CMK (cell line): ENCODE results near the gene OGT.
"Not testable (repeated sequence)": the region's sequence is repeated elsewhere in the genome, so short reads cannot be mapped to it uniquely, and the experiment has no call there.

Experiments
- DNase-seq: peaks from one replicate; pipeline ENCODE4 v3.0.0-alpha.2; 2010; ENCODE audit warnings: low read depth

Gene OGT

GRCh38 chrX:71532753-71533425, at the start of gene OGT:
TSS of gene OGT (plus strand) at chrX:71533104. CDS start at chrX:71533300, 196 bp downstream.
- DNase-seq = peak; percentile 95

DNA sequence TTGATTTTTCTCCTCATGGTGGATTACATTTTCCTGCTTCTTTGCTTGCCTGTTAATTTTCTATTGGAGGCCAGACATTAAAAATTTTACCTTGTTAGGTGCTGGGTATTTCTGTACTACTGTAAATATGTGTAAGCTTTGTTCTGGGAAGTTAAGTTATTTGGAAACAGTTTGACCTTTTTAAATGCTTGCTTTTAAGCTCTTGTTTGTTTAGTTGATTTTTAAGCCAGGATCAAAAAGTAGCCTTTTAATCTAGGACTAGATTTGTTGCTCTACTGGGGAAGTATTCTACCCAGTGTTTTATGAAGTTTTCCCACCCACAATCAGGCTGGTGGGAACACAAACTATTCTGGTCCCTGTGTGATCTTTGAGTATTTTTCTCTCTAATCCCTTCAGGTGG, 45.1 kb upstream of the OGT start:
- no peak for DNase-seq

DNA sequence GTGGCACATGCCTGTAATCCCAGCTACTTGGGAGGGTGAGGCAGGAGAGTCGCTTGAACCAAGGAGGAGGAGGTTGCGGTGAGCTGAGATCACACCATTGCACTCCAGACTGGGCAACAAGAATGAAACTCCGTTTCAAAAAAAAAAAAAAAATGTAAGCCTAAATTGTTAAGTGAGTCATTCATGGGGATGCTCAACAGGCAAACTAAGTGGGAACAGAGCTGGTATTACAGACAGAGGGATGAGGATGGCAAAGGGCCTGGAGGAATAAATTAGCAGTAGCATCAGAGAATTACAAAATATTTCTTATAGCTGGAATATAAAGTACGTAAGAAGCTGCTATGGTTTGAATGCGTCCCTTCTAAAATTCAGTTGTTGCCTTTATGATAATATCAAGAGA, 43.4 kb upstream of the OGT start:
- DNase-seq = no peak

GRCh38 chrX:71492231-71493065, 40.5 kb upstream of the OGT start:
- no peak for DNase-seq

DNA sequence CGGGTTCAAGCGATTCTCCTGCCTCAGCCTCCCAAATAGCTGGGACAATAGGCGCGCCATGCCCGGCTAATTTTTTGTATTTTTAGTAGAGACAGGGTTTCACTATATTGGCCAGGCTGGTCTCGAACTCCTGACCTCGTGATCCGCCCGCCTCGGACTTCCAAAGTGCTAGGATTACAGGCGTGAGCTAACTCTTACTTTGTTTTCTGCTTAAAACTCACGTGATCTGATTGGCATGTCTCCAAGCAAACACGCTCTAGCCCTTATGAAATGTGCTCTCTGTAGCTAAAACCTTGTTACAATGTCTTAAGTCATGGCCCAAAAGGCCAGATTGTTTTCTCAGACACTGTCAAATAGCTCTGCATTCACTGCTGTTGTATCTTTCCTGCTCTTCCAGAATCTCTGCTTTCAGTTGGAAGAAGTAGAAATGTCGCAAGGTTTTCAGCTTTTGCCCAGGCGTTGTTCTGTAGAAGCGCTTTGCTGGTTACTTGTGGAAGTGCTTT, 39.7 kb upstream of the OGT start:
- DNase-seq = no peak

- DNase-seq = not testable (repeated sequence)
Observed at GRCh38 chrX:71495979-71496378, 36.9 kb upstream of the OGT start.

- no peak for DNase-seq
Observed at GRCh38 chrX:71496476-71496875, 36.4 kb upstream of the OGT start.

GRCh38 chrX:71502080-71502479, 30.8 kb upstream of the OGT start:
- not testable (repeated sequence) for DNase-seq

GRCh38 chrX:71504346-71504745, 28.6 kb upstream of the OGT start:
- DNase-seq = no peak

DNA sequence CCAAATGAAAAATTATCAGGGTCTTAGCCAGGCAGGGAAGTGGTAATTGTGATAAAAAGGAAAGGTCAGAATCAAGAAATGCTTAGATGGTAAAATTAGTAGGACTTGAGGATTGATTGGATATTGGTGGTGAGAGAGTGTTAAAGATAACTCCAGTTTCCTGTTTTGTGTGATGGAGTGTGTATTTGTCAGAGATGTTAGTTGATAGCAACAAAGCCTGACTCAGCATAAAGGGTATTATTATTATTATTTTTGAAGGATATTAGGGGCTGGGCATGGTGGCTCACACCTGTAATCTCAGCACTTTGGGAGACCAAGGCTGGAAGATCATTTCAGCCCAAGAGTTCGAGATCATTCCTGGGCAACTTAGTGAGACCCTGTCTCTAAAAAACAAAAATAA, 23.6 kb upstream of the OGT start:
- DNase-seq = no peak

DNA sequence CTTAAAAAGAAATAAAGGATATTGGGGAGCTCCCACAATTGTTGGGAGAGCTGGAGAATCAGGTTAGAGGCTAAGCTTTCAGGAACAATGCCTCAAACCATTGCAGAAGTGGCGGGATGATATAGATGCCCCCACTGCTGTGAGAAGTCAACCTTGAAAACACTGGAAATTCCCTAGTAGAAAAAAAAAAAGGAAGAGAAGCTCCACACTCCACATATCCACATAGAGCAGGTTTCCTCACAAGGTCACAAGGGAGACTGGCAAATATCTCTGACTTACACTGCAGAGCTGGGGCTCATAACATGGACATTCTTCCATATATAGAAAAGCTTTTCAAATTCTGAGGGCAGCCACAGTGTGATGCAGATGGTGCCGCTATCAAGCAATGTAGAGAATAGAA, 22.7 kb upstream of the OGT start:
- DNase-seq = no peak

DNA sequence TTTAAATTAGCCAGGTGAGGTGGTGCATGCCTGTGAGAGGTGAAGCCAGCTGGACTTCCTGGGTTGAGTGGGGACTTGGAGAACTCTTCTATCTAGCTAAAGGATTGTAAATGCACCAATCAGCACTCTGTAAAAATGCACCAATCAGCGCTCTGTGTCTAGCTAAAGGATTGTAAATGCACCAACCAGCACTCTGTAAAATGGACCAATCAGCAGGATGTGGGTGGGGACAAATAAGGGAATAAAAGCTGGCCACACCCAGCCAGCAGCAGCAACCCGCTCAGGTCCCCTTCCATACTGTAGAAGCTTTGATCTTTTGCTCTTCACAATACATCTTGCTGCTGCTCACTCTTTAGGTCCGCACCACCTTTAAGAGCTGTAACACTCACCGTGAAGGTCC, 19.2 kb upstream of the OGT start:
- not testable (repeated sequence) for DNase-seq

DNA sequence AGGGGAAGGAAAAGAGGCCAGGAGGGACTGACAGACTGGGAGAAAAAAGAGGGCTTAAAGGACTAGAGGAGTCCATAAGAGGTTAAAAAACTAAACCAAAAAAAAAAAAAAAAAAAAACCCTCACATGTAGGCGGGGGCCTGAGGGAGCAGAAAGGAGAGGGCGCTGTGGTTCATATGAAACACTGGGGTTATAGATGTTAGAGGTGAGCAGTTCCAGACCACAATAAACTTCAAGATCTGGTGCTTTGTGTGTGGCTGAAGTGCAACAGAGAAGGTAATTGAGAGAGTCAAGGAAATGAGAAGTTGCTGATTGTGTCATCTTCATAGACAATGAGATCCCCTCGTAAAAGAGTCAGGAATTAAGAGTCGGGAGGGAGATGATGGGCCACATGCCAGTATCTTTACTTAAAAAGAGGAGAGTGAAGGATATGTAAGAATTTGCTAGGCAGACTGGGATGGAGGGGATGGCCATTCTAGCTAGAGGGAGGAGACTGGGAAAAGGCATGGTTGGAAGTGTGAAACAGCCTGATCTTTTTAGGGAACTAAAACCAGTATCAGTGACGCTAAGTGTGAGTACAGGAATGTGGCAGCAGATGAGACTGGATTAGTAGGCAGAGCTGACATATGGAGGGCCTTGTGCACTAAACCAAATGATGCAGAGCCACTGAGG, 18.4 kb upstream of the OGT start:
- no peak for DNase-seq

DNA sequence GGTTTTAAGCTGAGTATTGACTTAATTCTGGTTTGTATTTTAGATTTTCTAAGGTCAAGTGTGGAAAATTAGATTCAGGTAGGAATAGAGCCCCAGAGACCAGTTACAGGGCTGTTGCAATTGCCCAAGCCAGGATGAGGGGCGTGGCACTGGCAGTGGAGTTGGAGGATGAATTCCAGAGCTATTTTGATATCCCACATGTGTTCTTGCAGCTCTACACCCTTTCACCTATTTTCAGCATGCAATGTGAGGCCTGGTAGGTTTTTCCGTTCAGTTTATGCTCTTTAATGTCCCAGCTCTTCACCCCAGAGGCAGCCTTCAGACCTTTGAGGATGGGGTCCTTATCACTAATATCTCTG, 17.9 kb upstream of the OGT start:
- DNase-seq = no peak

DNA sequence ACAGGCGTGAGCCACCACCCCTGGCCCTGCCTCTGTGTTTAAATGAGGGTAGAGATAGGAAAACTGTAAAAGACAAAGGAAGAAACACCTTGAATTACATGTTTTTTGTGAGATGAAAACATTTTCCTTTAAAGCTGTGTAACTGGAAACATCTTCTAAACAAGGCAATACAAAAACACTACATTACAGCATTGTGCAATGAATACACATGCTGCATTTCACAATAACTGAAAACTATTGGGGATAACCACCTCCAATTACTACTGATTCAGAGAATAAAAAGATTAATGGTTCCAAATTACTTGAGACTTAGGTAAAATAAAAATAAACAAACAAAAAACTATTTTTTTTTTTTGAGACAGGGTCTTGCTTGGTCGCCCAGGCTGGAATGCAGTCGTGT, 7.6 kb upstream of the OGT start:
- no peak for DNase-seq

- no peak for DNase-seq
Observed at GRCh38 chrX:71532078-71532752, 689 bp upstream of the OGT start.

- DNase-seq = no peak
Observed at GRCh38 chrX:71533516-71533850, 579 bp downstream of the OGT start.

- DNase-seq = no peak
Observed at GRCh38 chrX:71533851-71534561, 1.1 kb downstream of the OGT start.

DNA sequence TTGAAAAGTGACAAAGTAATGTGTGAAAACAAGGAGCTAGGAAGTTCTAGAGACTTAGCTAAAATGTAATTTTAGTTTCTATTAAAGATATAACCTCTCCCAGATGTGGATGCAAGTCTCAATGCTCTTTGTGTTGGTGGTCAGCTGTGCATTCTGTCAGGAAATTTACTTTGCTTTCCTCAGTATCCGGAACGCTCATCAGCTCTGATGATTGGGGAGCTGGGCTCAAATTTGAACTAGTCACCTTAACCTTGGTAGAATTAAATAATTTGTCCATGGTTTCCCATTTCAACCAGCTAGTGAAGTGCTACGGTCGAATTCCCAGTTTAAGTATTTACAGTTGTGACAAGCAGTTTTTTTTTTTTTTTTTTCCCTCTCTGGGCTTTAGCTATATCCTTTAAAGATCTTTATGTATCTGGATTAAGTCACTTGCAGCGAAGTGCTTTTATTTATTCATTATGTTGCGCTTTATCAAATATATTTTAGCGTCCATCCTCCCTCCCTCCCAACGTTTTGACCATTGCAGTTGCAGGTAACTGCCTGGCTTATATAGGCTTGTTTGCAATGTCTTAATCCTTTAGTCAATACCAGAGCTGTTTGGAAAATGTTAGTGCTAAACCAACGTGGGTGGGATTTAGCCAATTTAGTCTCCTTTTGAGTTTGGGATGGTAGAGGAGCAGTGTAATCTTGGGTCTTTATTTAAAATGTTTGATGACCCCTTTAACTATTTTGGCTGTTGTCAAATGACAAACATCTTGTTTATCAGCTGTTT, 2.1 kb downstream of the OGT start:
- no peak for DNase-seq

DNA sequence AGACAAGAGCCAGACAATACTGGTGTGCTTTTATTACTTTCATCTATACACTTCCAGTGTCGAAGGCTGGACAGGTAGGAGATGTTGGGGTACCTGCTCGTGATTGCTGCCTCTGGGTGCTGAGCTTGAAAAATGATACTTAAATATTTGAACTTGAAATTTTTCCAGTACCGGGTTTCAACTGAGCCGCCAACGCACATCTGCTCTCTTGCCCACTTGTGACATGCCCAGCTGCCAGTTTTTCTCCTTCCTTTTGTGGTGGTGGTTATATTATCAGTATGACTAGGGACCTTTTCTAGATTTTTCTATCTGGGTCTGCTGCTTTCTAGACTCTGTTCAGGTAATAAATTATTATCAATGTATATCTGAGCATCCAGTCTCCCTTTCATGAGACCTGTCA, 3.4 kb downstream of the OGT start:
- DNase-seq = no peak

DNA sequence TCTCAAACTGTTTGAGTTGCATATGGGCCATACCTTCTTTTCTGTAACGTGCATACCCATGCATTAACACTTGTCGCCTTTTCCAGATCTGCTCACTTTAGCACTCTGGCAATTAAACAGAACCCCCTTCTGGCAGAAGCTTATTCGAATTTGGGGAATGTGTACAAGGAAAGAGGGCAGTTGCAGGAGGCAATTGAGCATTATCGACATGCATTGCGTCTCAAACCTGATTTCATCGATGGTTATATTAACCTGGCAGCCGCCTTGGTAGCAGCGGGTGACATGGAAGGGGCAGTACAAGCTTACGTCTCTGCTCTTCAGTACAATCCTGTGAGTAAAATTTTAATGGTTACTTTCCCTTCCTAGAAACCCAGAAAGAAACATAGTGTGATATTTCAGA, 4.8 kb downstream of the OGT start:
- no peak for DNase-seq
